HG02852 (cell line): ENCODE results near the gene UBE2L3.

Experiments used
- ATAC-seq: cut with Tn5 transposase; IDR thresholded peaks from one replicate; pipeline ENCODE4 v1.9.1; 2021; ENCODE audit warnings: mild to moderate bottlenecking, moderate library complexity; ENCODE audit not compliant: unreplicated experiment

The UBE2L3 gene

GRCh38 chr22:21669026-21669425 is 101.5 kb downstream of the UBE2L3 start:
- no peak for ATAC-seq

GRCh38 chr22:21672107-21672629 is 104.7 kb downstream of the UBE2L3 start:
- ATAC-seq, result no peak
